NCI-H345 treated with DMSO at 0.1 percent for 48 hours (cell line): ENCODE measurements around the gene TMEM205.
"Not testable (repeated sequence)": the region's sequence is repeated elsewhere in the genome, so short reads cannot be mapped to it uniquely, and the experiment has no call there.

Experiments
- DNase-seq: peaks from one replicate; lab custom pipeline; 2025; ENCODE audit not compliant: unreplicated experiment; lab: John Stamatoyannopoulos, UW

The TMEM205 gene

DNA sequence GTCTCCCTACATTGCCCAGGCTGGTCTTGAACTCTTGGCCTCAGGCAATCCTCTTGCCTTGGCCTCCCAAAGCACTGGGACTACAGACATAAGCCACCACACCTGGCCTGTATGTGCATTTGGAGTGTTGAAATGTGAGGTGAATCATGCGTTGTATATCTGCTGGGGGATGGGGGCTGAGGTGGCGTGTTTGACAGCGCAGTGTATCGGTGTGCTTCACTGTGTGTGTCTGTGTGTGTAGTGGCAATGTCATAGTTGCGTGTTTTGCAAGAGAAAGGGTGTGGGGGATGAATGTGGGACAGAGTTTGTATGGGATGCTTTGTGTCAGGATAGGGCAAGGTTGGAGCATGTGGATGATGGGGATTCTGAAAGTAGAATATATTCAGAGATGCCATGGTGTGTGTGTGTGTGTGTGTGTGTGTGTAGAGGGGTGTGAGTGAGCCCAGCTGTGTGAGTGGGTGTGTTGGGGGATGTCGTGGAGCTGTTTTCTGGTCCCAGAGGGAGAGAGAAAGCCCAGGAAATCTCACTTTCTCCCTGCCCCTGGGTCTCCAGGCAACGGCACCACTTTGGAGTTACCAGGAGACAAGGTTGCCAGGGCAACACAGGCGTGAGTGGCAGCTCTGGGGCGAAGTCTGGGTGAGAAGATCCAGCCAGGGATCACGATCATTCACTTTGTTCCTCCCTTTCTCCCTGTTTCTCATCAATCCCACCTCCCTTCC is 27.3 kb upstream of the TMEM205 start:
- DNase-seq, result no peak

DNA sequence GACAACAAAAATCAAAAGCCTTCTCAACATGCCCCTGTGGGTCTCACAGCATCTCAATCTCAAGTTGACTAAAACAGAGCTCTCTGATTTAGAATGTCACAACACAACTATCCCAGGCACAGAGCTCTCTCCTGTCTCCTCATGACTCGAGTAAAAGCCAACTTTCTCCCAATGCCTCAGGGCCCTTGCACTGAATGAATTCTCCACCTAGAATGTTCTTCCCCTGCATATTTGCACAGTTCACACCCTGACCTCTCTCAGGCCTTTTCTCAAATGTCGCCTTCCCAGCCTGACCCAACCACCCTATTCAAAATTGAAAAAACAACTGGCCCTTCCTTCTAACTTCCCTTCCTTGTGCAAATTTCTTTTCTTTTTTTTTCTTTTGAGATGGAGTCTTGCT is 24.7 kb upstream of the TMEM205 start:
- no peak for DNase-seq

- DNase-seq, result no peak
Measured at GRCh38 chr19:11367528-11367927, 21.5 kb upstream of the TMEM205 start.

DNA sequence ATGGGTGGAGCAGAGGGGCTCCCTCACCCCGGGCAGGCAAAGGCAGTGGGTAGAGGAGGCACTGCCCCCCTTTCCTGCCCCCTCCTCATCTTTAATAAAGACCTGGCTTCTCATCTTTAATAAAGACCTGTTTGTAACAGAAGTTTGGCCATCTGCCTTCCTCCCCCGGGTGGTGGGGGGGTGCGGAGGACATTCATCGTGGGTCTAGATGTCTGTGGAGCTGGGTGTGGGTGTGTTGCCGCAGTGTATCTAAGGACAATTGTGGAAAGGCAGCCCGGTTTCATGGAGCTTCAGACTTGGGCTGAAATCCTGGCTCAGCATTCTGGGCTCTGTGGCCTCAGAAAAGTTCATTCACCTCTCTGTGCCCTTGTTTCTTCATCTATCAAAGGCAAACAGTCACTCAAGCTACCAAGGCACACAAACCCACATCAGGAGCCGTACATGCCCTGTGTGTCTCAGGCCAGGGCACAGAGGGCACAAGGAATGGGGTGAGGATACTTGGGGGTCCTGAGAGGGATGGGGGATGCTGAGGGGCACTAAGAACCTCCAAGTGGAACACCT is 19.6 kb upstream of the TMEM205 start:
- no peak for DNase-seq

DNA sequence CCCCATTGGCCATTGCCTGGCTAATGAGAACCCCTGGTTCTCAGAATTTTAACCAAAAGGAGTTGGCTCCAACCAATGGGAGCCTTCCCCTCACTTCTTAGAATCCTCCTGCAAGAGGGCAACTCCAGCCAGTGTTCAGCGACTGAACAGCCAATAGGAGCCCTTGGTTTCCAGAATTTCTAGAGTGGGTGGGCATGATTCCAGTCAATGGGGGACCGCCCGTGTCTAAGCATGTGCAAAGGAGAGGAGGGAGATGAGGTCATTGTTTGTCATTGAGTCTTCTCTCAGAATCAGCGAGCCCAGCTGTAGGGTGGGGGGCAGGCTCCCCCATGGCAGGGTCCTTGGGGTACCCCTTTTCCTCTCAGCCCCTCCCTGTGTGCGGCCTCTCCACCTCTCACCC is 18.9 kb upstream of the TMEM205 start:
- DNase-seq, result no peak

- no peak for DNase-seq
Measured at GRCh38 chr19:11364296-11364904, 18.3 kb upstream of the TMEM205 start.

- DNase-seq, result no peak
Measured at GRCh38 chr19:11363881-11364280, 17.8 kb upstream of the TMEM205 start.

GRCh38 chr19:11361771-11362731 is 16.0 kb upstream of the TMEM205 start:
- DNase-seq, result no peak

DNA sequence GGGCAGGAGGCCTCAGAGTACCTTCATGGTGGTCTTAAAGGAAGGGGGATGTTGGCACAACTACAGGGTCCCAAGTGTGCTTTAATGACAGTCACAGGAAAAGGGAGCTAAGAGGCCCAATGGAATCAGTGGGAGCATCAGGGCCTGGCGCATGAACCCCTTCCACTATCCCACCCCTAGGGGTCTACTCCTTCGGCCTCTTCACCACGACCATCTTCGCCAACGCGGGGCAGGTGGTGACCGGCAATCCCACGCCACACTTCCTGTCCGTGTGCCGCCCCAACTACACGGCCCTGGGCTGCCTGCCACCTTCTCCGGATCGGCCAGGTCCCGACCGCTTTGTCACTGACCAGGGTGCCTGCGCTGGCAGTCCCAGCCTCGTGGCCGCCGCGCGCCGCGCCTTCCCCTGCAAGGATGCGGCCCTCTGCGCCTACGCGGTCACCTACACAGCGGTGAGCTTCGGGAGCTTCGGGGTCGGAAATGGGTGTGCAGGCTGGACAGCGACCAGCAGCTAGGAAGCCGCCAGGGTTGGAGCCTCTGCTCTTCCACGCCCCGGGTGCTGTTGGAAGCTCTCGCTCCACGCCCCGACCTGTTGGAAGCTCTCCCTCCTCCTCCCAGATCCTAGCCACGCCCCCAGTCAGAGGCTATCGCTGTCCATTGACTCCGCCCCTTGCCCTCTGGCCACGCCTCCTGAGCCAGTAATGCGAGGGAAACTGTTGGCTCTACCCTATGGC is 15.1 kb upstream of the TMEM205 start:
- DNase-seq, result no peak

DNA sequence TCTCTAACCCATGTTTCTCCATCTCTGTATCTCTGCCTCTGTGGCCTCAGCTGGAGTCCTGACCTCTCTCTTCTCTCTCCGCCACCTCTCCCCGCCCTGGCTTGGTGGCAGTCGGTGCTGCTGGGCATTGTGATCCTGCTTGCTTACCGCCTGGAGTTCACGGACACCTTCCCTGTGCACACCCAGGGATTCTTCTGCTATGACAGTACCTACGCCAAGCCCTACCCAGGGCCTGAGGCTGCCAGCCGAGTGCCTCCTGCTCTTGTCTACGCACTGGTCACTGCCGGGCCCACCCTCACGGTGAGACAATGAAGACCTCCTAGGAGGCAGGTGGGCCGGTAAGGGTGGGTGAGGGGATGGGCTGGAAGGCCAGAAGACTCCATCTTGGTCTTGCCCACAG is 13.4 kb upstream of the TMEM205 start:
- no peak for DNase-seq

DNA sequence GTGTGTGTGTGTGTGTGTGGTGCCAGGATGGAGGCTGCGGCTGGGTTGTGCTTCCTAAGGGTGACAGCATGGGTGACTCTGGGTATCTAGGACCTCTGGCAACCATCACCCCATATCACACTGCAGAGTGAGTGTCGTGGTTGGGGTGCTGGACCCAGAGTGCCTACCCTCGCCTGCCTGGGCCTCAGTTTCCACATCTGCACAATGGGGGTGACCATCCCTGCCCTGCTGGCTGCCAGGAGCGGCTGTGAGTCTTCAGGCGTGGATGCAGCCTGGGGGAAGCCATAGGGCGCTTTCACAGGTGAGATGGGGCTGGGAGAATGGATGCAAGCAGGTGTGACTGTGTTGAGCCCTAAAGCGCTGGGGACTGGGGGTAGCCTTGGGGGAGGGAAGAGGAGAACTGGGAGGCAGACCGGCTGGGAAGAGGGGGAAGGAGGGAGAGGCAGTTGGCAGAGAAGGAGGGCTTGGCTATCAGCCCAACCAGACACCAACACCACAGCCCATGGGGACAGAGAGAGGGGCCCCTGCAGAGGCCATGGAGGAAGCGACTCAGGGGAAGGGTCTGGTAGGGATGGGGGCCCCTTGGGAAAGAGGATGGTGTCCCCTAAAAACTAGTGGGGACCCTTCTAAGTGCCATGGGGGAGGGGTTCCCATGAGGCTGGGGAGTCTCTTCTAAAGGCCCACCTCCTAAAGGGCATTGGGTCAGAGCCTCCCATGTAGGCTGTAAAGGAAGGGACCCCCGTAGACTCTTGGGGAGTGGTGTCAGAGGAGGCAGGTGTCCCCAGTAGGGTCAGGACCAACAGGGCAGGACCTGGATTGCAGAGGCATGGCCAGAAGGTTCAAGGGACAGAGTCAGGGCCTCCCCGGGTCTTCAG is 10.8 kb upstream of the TMEM205 start:
- no peak for DNase-seq

- no peak for DNase-seq
Measured at GRCh38 chr19:11356074-11356397, 10.0 kb upstream of the TMEM205 start.

DNA sequence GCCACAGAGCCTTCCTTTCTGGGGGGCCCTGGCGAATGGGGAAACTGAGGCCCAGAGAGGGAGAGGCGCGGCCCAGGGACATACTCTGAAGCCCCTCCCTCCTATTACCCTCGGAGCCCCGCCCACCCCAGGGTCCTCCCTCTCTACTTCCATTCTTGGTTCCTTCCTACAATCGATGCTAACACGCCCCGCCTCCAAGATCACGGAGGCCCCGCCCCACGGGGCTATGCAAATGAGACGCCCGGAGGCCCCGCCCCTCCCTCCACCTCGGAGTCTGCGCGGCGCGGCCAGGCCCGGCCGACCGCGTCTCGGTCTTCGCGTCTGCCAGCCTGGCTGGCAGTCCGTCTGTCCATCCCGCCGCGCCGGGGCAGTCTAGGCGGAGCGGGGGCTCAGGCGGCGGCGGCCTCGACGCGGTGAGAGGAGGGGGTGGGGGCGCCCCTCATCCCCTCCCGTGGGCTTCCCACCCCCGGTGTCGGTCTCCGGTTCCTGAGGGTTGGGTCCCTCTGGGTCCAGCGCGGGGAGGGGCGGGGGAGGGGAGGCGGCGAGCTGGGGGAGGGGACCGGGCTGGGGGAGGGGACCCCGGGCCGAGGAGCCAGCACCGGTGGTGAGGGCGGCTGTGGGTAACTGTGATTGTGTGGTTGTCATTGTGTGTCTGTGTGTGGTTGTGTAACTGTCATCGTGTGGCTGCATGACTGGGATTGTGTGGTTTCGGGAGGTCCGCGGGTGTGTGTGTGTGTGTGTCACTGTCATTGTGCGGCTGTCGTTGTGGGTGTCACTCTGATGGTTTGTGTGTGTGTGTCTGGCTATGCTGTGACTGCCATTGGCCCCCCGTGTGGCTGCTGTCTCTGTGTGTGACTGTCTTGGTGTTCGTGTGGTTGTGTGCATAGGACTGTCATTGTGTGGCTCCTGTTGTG is 9.3 kb upstream of the TMEM205 start, which contains the start of gene PLPPR2:
Gene PLPPR2, plus strand, starts transcription at position 273 of the 914 bp plus-strand sequence. CDS start 2,242 bp downstream, outside the sequence.
- DNase-seq, result no peak

DNA sequence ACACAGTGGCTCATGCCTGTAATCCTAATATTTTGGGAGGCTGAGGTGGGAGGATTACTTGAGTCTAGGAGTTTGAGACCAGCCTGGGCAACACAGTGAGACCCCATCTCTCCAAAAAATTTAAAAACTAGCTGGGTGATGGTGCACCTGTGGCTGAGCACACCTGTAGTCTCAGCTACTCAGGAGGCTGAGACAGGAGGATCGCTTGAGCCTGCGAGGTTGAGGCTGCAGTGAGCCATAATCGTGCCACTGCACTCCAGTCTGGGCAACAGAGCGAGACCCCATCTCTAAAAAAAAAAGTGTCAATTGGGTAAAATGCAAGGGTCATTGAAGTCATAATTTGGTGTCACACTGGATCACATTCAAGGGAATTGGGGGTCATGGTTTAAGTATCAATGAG is 8.0 kb upstream of the TMEM205 start:
- DNase-seq, result not testable (repeated sequence)

DNA sequence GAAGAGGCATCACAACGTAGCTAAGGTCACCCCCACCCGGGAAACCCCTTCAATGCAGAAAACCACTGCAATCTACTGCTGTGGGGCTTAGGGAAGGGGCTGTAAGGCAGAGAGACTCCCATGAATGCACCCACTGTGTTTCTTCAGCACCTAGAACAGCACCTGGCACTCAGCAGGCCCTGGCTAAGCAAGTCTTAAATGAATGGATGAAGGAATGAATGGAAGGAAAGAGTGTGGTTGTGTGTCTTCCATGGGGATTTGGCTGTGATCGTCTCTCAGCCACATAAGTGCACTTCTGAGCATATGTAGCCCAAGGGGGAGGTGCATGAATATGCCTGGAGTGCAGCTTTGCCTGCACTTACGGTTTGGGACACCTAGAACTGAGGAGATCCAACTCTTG is 3.1 kb upstream of the TMEM205 start:
- no peak for DNase-seq

- no peak for DNase-seq
Measured at GRCh38 chr19:11347546-11348039, 1.5 kb upstream of the TMEM205 start.

DNA sequence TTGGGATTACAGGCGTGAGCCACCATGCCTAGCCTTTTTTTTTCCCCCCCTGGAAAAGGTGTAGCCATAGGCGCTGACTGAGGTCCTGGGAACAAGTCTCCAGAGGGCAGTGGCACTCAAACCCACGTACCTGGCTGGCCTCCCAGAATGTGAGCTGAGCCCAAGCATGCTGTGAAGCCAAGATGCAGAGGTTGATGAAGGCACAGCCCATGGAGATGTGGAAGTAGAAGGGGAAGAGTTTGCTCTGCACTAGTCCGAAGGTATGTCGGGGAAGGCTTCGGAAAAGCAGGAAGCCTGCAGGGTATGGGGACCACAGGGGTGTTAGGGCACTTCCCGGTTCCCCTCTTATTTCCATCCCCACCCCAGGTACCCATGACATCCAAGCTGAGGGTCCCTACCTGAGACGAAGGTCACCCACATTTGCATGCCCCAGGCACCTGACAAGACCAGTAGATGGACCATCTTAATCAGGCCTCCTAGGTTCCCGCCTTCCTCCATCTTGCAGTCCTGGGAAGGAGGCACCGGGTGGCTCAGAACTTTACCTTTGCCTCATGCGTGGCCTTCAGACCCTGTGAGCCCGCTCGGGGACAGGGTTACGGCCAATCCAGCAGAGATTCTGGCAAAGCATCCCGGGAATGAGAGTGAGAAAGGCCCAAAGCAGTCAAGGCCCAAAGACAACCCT is 805 bp downstream of the TMEM205 start:
- DNase-seq, result no peak

DNA sequence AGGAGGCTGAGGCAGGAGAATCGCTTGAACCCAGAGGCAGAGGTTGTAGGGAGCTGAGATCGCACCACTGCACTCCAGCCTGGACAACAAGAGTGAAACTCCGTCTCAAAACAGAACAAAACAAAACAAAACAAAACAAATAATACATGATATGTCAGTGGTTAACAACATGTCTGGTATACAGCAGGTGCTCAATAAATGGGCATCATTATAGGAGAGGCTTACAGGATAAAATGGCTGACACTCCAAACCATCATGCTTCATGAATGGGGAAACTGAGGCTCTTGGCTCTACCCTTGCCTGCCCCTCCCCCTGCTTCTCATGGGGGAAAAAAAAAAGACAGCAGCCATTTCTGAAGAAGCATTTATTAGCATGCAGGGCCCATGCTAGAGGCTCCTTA is 3.6 kb downstream of the TMEM205 start:
- no peak for DNase-seq
